ENCODE data around the gene KLRF2. TPM values are rescaled to one million over a fixed set of nuclear protein-coding genes. Genes with fewer than 3 reads are reported as not detected.

KLRF2 gene
- total RNA-seq, 4 donors from 2014 or later, result not detected

GRCh38 chr12:9864913-9865675, 16.2 kb upstream of the KLRF2 start:
- Histone ChIP-seq H3K36me3 (no peaks in the 10 kb centered on the region), H3K27ac (replicated peaks in 1 of 4) (peak overlapping the region in 1 of 4 donors; percentile 34), H3K27me3 (no peaks in the 10 kb centered on the region), H3K4me3 (peak overlapping the region in 3 of 4 donors; percentile 6 to 49 (median 17)), H3K4me1 (no peaks in the 10 kb centered on the region), H3K9me3 (peaks cover 0 to 12% (median 3%) of the 10 kb centered on the region in 4 donors)
- intact Hi-C loops (cut with DNase I), result no loop called here
- WGBS, result 75% methylated on average over 4 of the region's 4 CpGs
- TF ChIP-seq EP300 (IDR thresholded peaks at IDR 0.05), result no peak
- DNase-seq (ENCODE audit: extremely low spot score), result no peak

DNA sequence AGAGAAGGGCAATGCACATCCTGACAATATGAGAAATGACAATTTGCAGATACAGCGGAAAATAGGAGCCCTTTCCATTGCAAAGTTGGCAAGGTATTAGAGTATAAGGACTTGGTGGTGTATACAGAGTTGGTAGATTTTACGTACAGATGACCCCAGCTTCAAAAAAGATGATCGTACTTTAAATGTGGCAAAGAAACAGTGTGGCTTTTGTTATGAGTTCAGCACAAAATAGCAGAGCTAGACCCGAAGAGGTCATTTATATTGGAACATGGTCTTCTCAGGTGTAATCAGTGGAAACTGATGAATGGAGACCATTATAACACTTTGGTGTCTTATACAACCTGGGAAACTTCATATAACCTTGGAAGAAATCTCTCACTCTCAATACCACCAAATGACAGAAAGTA, 14.4 kb upstream of the KLRF2 start:
- H3K36me3 ChIP-seq, result no peaks in the 10 kb centered on the region
- intact Hi-C loops (cut with DNase I), result no loop called here
- TF ChIP-seq POLR2A (IDR thresholded peaks at IDR 0.05; ENCODE audit: low read depth), result no peak
- no peak for TF ChIP-seq POLR2AphosphoS5 (IDR thresholded peaks at IDR 0.05)
- TF ChIP-seq EP300 (IDR thresholded peaks at IDR 0.05), result no peak
- H3K27me3 ChIP-seq, result no peaks in the 10 kb centered on the region
- WGBS, result 64% methylated on average over 4 of the region's 4 CpGs
- no peak for DNase-seq (ENCODE audit: extremely low spot score)
- H3K9me3 ChIP-seq, result peaks cover 0 to 12% (median 3%) of the 10 kb centered on the region in 4 donors
- peak overlapping the region; percentile 42 to 57 (median 52) for H3K4me3 ChIP-seq
- peak overlapping the region in 2 of 4 donors; percentile 43 to 74 for H3K27ac ChIP-seq (replicated peaks in 1 of 4)
- no peaks in the 10 kb centered on the region for H3K4me1 ChIP-seq

GRCh38 chr12:9867531-9867930, 13.8 kb upstream of the KLRF2 start:
- H3K36me3 ChIP-seq, result no peaks in the 10 kb centered on the region
- no peaks in the 10 kb centered on the region for H3K27me3 ChIP-seq
- TF ChIP-seq POLR2A (IDR thresholded peaks at IDR 0.05; ENCODE audit: low read depth) (no peak), EP300 (IDR thresholded peaks at IDR 0.05) (no peak), POLR2AphosphoS5 (IDR thresholded peaks at IDR 0.05) (no peak)
- TF ChIP-seq, protein P1, sequence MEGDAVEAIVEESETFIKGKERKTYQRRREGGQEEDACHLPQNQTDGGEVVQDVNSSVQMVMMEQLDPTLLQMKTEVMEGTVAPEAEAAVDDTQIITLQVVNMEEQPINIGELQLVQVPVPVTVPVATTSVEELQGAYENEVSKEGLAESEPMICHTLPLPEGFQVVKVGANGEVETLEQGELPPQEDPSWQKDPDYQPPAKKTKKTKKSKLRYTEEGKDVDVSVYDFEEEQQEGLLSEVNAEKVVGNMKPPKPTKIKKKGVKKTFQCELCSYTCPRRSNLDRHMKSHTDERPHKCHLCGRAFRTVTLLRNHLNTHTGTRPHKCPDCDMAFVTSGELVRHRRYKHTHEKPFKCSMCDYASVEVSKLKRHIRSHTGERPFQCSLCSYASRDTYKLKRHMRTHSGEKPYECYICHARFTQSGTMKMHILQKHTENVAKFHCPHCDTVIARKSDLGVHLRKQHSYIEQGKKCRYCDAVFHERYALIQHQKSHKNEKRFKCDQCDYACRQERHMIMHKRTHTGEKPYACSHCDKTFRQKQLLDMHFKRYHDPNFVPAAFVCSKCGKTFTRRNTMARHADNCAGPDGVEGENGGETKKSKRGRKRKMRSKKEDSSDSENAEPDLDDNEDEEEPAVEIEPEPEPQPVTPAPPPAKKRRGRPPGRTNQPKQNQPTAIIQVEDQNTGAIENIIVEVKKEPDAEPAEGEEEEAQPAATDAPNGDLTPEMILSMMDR (IDR thresholded peaks at IDR 0.05), result no peak
- peak overlapping the region in 2 of 4 donors; percentile 74 to 79 for H3K27ac ChIP-seq (replicated peaks in 1 of 4)
- peak overlapping the region; percentile 42 to 57 (median 52) for H3K4me3 ChIP-seq
- peaks cover 0 to 12% (median 3%) of the 10 kb centered on the region in 4 donors for H3K9me3 ChIP-seq
- no peak for DNase-seq (ENCODE audit: extremely low spot score)
- intact Hi-C loops (cut with DNase I), result no loop called here
- WGBS, result 52% methylated on average over 4 of the region's 4 CpGs
- H3K4me1 ChIP-seq, result no peaks in the 10 kb centered on the region

GRCh38 chr12:9868311-9868801, 12.9 kb upstream of the KLRF2 start:
- H3K36me3 ChIP-seq, result no peaks in the 10 kb centered on the region
- H3K27me3 ChIP-seq, result no peaks in the 10 kb centered on the region

GRCh38 chr12:9868951-9869306, 12.4 kb upstream of the KLRF2 start:
- WGBS, result 41% methylated on average over 4 of the region's 4 CpGs
- TF ChIP-seq EP300 (IDR thresholded peaks at IDR 0.05), result no peak
- no peak for TF ChIP-seq POLR2AphosphoS5 (IDR thresholded peaks at IDR 0.05)
- TF ChIP-seq, protein P1 (IDR thresholded peaks at IDR 0.05), result no peak
- TF ChIP-seq POLR2A (IDR thresholded peaks at IDR 0.05; ENCODE audit: low read depth), result no peak
- intact Hi-C loops (cut with DNase I), result no loop called here

More at GRCh38 chr12:9868311-9868801, 12.9 kb upstream of the KLRF2 start:
- intact Hi-C loops (cut with DNase I), result no loop called here
- Histone ChIP-seq H3K9me3 (peaks cover 0 to 6% (median 3%) of the 10 kb centered on the region in 4 donors), H3K27ac (replicated peaks in 1 of 4) (peak overlapping the region; percentile 67 to 79 (median 74)), H3K4me1 (no peaks in the 10 kb centered on the region), H3K4me3 (peak overlapping the region; percentile 42 to 57 (median 52))
- TF ChIP-seq POLR2A (IDR thresholded peaks at IDR 0.05; ENCODE audit: low read depth), result no peak
- DNase-seq (ENCODE audit: extremely low spot score), result no peak
- WGBS, result 52% methylated on average over 11 of the region's 11 CpGs

More at GRCh38 chr12:9868951-9869306, 12.4 kb upstream of the KLRF2 start:
- H3K27ac ChIP-seq (replicated peaks in 1 of 4), result peak overlapping the region; percentile 67 to 79 (median 74)
- no peak for DNase-seq (ENCODE audit: extremely low spot score)
- peaks cover 0 to 2% (median under 1%) of the 10 kb centered on the region in 4 donors for H3K9me3 ChIP-seq
- no peaks in the 10 kb centered on the region for H3K27me3 ChIP-seq
- no peaks in the 10 kb centered on the region for H3K36me3 ChIP-seq
- H3K4me1 ChIP-seq, result no peaks in the 10 kb centered on the region
- H3K4me3 ChIP-seq, result peak overlapping the region; percentile 42 to 57 (median 52)

Measured in esophagus muscularis mucosa (tissue), 4 donors.